Measurements from ENCODE around the gene RBM44.

DNA sequence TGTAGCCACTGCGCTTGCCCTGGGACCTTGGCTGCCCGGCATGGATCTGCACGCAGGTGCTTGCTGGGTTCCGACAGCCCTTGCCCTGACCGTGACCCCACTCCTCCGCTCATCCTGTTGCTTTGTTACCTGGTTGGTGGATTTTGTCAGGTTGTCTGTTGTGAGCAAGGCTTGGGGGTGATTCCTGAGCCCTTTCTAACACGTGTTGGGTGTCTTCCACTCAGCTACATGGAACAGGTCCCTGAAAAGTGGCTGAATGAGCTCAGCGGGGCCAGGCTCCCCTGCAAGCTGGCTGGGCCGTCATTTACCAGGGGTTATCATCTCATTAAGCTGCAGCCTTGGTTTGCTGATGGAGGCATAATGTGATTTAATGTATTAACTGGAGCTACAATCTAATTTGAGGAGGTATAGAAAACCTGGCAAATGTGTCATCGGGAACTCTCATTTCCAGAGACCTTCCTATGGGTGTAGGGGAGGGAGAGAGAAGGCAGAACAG is 85.4 kb downstream of the RBM44 start:
- TF ChIP-seq ZNF274 (IDR thresholded peaks at IDR 0.05; ENCODE audit: low read length), result no peak
- TF ChIP-seq ZNF274 (tag by site-specific recombination; IDR thresholded peaks at IDR 0.05; ENCODE audit: borderline replicate concordance), result no peak
- TF ChIP-seq RBAK (tag by site-specific recombination; IDR thresholded peaks at IDR 0.05), result no peak
- TF ChIP-seq, protein P1, sequence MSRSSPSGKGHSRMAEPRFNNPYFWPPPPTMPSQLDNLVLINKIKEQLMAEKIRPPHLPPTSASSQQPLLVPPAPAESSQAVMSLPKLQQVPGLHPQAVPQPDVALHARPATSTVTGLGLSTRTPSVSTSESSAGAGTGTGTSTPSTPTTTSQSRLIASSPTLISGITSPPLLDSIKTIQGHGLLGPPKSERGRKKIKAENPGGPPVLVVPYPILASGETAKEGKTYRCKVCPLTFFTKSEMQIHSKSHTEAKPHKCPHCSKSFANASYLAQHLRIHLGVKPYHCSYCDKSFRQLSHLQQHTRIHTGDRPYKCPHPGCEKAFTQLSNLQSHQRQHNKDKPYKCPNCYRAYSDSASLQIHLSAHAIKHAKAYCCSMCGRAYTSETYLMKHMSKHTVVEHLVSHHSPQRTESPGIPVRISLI (tag by site-specific recombination; IDR thresholded peaks at IDR 0.05), result no peak
- no peak for TF ChIP-seq ZNF214 (tag by site-specific recombination; IDR thresholded peaks at IDR 0.05; ENCODE audit: borderline replicate concordance)
- TF ChIP-seq, protein P2, sequence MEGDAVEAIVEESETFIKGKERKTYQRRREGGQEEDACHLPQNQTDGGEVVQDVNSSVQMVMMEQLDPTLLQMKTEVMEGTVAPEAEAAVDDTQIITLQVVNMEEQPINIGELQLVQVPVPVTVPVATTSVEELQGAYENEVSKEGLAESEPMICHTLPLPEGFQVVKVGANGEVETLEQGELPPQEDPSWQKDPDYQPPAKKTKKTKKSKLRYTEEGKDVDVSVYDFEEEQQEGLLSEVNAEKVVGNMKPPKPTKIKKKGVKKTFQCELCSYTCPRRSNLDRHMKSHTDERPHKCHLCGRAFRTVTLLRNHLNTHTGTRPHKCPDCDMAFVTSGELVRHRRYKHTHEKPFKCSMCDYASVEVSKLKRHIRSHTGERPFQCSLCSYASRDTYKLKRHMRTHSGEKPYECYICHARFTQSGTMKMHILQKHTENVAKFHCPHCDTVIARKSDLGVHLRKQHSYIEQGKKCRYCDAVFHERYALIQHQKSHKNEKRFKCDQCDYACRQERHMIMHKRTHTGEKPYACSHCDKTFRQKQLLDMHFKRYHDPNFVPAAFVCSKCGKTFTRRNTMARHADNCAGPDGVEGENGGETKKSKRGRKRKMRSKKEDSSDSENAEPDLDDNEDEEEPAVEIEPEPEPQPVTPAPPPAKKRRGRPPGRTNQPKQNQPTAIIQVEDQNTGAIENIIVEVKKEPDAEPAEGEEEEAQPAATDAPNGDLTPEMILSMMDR (tag by site-specific recombination; IDR thresholded peaks at IDR 0.05), result no peak
- TF ChIP-seq, protein P3, sequence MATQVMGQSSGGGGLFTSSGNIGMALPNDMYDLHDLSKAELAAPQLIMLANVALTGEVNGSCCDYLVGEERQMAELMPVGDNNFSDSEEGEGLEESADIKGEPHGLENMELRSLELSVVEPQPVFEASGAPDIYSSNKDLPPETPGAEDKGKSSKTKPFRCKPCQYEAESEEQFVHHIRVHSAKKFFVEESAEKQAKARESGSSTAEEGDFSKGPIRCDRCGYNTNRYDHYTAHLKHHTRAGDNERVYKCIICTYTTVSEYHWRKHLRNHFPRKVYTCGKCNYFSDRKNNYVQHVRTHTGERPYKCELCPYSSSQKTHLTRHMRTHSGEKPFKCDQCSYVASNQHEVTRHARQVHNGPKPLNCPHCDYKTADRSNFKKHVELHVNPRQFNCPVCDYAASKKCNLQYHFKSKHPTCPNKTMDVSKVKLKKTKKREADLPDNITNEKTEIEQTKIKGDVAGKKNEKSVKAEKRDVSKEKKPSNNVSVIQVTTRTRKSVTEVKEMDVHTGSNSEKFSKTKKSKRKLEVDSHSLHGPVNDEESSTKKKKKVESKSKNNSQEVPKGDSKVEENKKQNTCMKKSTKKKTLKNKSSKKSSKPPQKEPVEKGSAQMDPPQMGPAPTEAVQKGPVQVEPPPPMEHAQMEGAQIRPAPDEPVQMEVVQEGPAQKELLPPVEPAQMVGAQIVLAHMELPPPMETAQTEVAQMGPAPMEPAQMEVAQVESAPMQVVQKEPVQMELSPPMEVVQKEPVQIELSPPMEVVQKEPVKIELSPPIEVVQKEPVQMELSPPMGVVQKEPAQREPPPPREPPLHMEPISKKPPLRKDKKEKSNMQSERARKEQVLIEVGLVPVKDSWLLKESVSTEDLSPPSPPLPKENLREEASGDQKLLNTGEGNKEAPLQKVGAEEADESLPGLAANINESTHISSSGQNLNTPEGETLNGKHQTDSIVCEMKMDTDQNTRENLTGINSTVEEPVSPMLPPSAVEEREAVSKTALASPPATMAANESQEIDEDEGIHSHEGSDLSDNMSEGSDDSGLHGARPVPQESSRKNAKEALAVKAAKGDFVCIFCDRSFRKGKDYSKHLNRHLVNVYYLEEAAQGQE (tag by site-specific recombination; IDR thresholded peaks at IDR 0.05), result no peak
- TF ChIP-seq, protein P4, sequence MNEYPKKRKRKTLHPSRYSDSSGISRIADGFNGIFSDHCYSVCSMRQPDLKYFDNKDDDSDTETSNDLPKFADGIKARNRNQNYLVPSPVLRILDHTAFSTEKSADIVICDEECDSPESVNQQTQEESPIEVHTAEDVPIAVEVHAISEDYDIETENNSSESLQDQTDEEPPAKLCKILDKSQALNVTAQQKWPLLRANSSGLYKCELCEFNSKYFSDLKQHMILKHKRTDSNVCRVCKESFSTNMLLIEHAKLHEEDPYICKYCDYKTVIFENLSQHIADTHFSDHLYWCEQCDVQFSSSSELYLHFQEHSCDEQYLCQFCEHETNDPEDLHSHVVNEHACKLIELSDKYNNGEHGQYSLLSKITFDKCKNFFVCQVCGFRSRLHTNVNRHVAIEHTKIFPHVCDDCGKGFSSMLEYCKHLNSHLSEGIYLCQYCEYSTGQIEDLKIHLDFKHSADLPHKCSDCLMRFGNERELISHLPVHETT (tag by site-specific recombination; IDR thresholded peaks at IDR 0.05), result no peak
- no peak for TF ChIP-seq SALL2 (tag by site-specific recombination; IDR thresholded peaks at IDR 0.05; ENCODE audit: borderline replicate concordance)
- TF ChIP-seq TCF7L2 (IDR thresholded peaks at IDR 0.05; ENCODE audit: borderline replicate concordance, low read depth, low read length), result no peak
- TF ChIP-seq ZNF175 (tag by site-specific recombination; IDR thresholded peaks at IDR 0.05), result no peak
- TF ChIP-seq ZNF561 (tag by site-specific recombination; IDR thresholded peaks at IDR 0.05; ENCODE audit: borderline replicate concordance), result no peak

All from HEK293 (cell line).